ENCODE data around the gene SH3BP5. TPM values are rescaled to one million over a fixed set of nuclear protein-coding genes. Genes with fewer than 3 reads are reported as not detected.

The SH3BP5 gene
- total RNA-seq, 2 experiments from 2014 or later, result 15.1 to 31.3 TPM

DNA sequence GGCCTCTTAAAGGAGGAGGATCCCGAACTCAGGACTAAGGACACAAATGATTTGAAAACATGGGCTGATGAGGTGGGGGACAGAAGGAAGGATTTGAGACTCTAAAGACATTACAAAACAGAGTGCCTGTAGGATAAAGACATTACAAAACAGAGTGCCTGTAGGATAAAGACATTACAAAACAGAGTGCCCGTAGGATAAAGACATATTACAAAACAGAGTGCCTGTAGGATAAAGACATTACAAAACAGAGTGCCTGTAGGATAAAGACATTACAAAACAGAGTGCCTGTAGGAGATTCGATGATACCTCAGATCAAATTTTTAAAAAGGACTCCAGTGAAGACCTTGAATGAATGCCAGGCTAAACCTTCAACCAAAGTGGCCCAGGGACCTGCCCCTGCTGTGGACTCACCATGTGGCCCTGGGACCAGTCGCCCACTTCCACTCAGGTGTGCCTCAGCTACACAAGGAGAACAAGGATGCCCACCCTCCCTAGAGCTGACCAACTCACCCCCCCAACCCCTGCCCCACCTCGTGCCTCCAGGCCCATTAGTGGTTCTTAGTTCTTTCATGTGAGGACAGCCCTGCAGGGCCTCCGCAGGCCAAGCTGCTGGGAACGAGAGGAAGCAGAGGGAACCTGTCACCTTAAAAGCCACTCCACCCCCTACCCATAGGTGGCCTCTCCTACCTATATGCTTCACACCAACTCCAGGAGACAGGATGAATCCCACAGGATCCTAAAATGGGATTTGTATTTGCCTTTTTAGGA, 59.8 kb downstream of the SH3BP5 start:
- no peak overlapping the region for H2AFZ ChIP-seq (ENCODE audit: low read length)
- no peaks in the 10 kb centered on the region for H3K79me2 ChIP-seq (ENCODE audit: insufficient read depth, low read depth, low read length)
- peaks cover 29% of the 10 kb centered on the region for H3K4me1 ChIP-seq (ENCODE audit: insufficient read depth, low read length, poor library complexity, severe bottlenecking)
- intact Hi-C loops (cut with micrococcal nuclease; ENCODE audit: unreplicated experiment), result no loop called here
- ChIA-PET POLR2A (interaction anchor here (0.7 kb wide), 1 partner anchor 89 kb away, joined by 3 read pairs; no protein-coding TSS in a partner anchor), CTCF (ENCODE audit: unreplicated experiment) (no interaction called here)
- no peaks in the 10 kb centered on the region for H3K9me3 ChIP-seq (ENCODE audit: low read length)
- peak overlapping the region; percentile 62 for H3K4me2 ChIP-seq (ENCODE audit: low read length)
- no peaks in the 10 kb centered on the region for H4K20me1 ChIP-seq (ENCODE audit: insufficient read depth, low read length)
- peaks cover 14% of the 10 kb centered on the region; the same call in 1 of the 2 replicates for H3K36me3 ChIP-seq (ENCODE audit: insufficient read depth, low read length)
- no peak for TF ChIP-seq EZH2phosphoT487 (IDR thresholded peaks at IDR 0.05; ENCODE audit: borderline replicate concordance, low read depth, low read length)
- TF ChIP-seq, protein P1, sequence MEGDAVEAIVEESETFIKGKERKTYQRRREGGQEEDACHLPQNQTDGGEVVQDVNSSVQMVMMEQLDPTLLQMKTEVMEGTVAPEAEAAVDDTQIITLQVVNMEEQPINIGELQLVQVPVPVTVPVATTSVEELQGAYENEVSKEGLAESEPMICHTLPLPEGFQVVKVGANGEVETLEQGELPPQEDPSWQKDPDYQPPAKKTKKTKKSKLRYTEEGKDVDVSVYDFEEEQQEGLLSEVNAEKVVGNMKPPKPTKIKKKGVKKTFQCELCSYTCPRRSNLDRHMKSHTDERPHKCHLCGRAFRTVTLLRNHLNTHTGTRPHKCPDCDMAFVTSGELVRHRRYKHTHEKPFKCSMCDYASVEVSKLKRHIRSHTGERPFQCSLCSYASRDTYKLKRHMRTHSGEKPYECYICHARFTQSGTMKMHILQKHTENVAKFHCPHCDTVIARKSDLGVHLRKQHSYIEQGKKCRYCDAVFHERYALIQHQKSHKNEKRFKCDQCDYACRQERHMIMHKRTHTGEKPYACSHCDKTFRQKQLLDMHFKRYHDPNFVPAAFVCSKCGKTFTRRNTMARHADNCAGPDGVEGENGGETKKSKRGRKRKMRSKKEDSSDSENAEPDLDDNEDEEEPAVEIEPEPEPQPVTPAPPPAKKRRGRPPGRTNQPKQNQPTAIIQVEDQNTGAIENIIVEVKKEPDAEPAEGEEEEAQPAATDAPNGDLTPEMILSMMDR (conservative IDR thresholded peaks at IDR 0.05; ENCODE audit: low read length), result peak; percentile 33; the same call in 1 of the 2 replicates
- H3K9me2 ChIP-seq (ENCODE audit: insufficient read depth, low read length), result no peaks in the 10 kb centered on the region
- no peak overlapping the region for H3K27ac ChIP-seq (ENCODE audit: low read depth, low read length, poor library complexity, severe bottlenecking)
- DNase-seq (ENCODE audit: low spot score), result no peak
- BruUV-seq (replicated peaks), result no TSS peak
- no peak overlapping the region for H3K4me3 ChIP-seq (ENCODE audit: low read depth, low read length, poor library complexity, severe bottlenecking)

DNA sequence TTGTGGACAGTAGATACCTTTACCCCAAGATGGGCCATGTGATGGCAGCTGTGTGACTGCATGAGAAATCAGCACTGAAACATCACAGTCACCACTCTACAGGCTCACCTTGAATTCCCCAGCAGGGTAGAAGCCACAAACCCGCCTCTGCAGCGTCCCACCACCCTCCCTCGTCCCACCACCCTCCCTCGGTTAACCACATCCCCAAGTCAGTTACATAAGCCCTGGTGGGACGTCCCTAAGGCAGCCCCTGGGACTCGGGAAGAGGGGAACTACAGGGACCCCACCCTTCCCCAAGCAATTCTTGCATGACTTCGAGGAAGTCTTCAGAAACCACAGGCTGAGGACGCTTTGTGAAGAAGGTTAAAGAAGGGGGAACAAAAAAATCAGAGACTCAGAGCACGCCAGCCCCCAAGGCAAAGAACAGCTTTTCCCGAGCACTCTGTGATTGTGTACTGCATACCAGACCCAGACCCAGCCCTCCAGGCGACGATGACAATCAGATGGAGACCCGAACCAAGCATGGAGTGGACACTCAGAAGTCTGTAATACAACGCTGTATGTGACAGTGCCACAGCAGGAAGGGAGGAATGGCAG, 60.5 kb downstream of the SH3BP5 start:
- Histone ChIP-seq H3K79me2 (ENCODE audit: insufficient read depth, low read depth, low read length) (no peaks in the 10 kb centered on the region), H2AFZ (ENCODE audit: low read length) (no peak overlapping the region), H3K36me3 (ENCODE audit: insufficient read depth, low read length) (peaks cover 14% of the 10 kb centered on the region; the same call in 1 of the 2 replicates), H3K9me3 (ENCODE audit: low read length) (no peaks in the 10 kb centered on the region), H3K9me2 (ENCODE audit: insufficient read depth, low read length) (no peaks in the 10 kb centered on the region), H3K4me1 (ENCODE audit: insufficient read depth, low read length, poor library complexity, severe bottlenecking) (peaks cover 29% of the 10 kb centered on the region), H3K27ac (ENCODE audit: low read depth, low read length, poor library complexity, severe bottlenecking) (no peak overlapping the region), H3K4me2 (ENCODE audit: low read length) (peak overlapping the region; percentile 62), H3K4me3 (ENCODE audit: low read depth, low read length, poor library complexity, severe bottlenecking) (no peak overlapping the region), H4K20me1 (ENCODE audit: insufficient read depth, low read length) (no peaks in the 10 kb centered on the region)
- intact Hi-C loops (cut with micrococcal nuclease; ENCODE audit: unreplicated experiment), result no loop called here
- DNase-seq (ENCODE audit: low spot score), result peak; percentile 50
- no TSS peak for BruUV-seq (replicated peaks)
- ChIA-PET CTCF (ENCODE audit: unreplicated experiment) (no interaction called here), POLR2A (interaction anchor here (0.7 to 1.5 kb wide), 3 partner anchors 58 to 539 kb away, joined by 3 to 5 read pairs (median 4); no protein-coding TSS in a partner anchor)
- no peak for TF ChIP-seq EZH2phosphoT487 (IDR thresholded peaks at IDR 0.05; ENCODE audit: borderline replicate concordance, low read depth, low read length)
- TF ChIP-seq, protein P1 (conservative IDR thresholded peaks at IDR 0.05; ENCODE audit: low read length), result no peak
